NCI-H128 (cell line): ENCODE results near the gene GAGE12G.
"Not testable (repeated sequence)": the region's sequence is repeated elsewhere in the genome, so short reads cannot be mapped to it uniquely, and the experiment has no call there.

Experiments used
- DNase-seq: peaks from one replicate; lab custom pipeline; 2025; ENCODE audit not compliant: unreplicated experiment; lab: John Stamatoyannopoulos, UW

GAGE12G gene

DNA sequence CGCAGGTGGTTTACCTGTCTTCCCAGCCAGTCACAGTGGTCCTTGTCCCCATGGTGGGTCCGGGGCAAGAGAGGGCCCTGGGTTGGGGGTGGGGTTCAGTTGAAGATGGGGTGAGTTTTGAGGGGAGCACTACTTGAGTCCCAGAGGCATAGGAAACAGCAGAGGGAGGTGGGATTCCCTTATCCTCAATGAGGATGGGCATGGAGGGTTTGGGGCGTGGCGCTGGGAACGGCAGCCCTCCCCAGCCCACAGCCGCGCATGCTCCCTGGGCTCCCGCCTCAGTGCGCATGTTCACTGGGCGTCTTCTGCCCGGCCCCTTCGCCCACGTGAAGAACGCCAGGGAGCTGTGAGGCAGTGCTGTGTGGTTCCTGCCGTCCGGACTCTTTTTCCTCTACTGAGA is at the start of gene GAGE12G:
TSS of gene GAGE12G (plus strand) at position 301 of the 400 bp plus-strand sequence. CDS start 1,155 bp downstream, outside the sequence.
- DNase-seq = not testable (repeated sequence)

- DNase-seq = not testable (repeated sequence)
These were observed 38.3 kb upstream of the GAGE12G start, which contains the start of gene GAGE12C for GRCh38 chrX:49531877-49532276. Gene GAGE12C, plus strand, starts transcription at chrX:49532177. Its CDS starts 1,155 bp downstream, at chrX:49533332.

DNA sequence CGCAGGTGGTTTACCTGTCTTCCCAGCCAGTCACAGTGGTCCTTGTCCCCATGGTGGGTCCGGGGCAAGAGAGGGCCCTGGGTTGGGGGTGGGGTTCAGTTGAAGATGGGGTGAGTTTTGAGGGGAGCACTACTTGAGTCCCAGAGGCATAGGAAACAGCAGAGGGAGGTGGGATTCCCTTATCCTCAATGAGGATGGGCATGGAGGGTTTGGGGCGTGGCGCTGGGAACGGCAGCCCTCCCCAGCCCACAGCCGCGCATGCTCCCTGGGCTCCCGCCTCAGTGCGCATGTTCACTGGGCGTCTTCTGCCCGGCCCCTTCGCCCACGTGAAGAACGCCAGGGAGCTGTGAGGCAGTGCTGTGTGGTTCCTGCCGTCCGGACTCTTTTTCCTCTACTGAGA is 28.8 kb upstream of the GAGE12G start, which contains the start of gene GAGE12D:
TSS of gene GAGE12D (plus strand) at position 301 of the 400 bp plus-strand sequence. CDS start 1,155 bp downstream, outside the sequence.
- not testable (repeated sequence) for DNase-seq

GRCh38 chrX:49550989-49551388 is 19.2 kb upstream of the GAGE12G start, which contains the start of gene GAGE12E:
Gene GAGE12E, plus strand, starts transcription at chrX:49551289. Its CDS starts 1,155 bp downstream, at chrX:49552444.
- DNase-seq = not testable (repeated sequence)

DNA sequence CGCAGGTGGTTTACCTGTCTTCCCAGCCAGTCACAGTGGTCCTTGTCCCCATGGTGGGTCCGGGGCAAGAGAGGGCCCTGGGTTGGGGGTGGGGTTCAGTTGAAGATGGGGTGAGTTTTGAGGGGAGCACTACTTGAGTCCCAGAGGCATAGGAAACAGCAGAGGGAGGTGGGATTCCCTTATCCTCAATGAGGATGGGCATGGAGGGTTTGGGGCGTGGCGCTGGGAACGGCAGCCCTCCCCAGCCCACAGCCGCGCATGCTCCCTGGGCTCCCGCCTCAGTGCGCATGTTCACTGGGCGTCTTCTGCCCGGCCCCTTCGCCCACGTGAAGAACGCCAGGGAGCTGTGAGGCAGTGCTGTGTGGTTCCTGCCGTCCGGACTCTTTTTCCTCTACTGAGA is 9.7 kb upstream of the GAGE12G start, which contains the start of gene GAGE12F:
TSS of gene GAGE12F (plus strand) at position 301 of the 400 bp plus-strand sequence. CDS start 1,155 bp downstream, outside the sequence.
- DNase-seq = not testable (repeated sequence)

DNA sequence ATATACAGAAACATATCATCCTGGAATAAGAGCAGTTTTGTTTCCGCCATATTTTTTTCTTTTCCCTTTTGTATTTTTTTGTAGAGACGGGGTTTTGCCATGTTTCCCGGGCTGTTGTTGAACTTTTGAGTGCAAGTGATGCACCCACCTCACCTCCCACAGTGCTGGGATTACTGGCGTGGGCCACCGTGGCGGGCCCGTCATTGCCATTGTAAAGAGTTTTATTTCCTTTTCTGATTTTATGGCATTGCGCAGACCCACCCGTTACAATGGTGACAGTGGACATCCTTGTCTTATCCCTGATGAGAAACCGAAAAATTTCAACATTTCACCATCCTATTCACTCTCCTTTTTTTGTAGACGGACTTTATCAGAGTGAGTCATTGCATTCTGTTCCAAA is 1.5 kb upstream of the GAGE12G start:
- DNase-seq = not testable (repeated sequence)

DNA sequence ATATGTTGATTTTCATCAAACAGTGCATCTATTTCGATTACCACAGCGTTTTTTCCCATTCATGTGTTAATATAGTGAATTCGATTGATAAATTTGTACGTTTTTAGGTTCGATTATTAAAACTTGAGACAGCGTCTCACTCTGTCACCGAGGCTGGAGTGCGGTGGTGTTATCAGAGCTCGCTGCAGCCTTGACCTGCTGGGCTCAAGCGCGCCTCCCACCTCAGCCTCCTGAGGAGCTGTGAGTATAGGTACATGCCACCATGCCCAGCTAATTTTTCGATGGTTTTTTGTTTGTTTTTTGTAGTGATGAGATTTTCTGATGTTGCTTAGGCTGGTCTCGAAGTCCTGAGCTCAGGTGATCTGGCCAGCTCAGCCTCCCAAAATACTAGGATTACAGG is 1.0 kb upstream of the GAGE12G start:
- not testable (repeated sequence) for DNase-seq

GRCh38 chrX:49579649-49580048 is 9.4 kb downstream of the GAGE12G start, which contains the start of gene GAGE12H:
Gene GAGE12H, plus strand, starts transcription at chrX:49579949. Its CDS starts 1,155 bp downstream, at chrX:49581104.
- not testable (repeated sequence) for DNase-seq

- DNase-seq = not testable (repeated sequence)
These were observed 19.0 kb downstream of the GAGE12G start, which contains the start of gene GAGE2A for GRCh38 chrX:49589196-49589595. Gene GAGE2A, plus strand, starts transcription at chrX:49589496. Its CDS starts 1,155 bp downstream, at chrX:49590651.

DNA sequence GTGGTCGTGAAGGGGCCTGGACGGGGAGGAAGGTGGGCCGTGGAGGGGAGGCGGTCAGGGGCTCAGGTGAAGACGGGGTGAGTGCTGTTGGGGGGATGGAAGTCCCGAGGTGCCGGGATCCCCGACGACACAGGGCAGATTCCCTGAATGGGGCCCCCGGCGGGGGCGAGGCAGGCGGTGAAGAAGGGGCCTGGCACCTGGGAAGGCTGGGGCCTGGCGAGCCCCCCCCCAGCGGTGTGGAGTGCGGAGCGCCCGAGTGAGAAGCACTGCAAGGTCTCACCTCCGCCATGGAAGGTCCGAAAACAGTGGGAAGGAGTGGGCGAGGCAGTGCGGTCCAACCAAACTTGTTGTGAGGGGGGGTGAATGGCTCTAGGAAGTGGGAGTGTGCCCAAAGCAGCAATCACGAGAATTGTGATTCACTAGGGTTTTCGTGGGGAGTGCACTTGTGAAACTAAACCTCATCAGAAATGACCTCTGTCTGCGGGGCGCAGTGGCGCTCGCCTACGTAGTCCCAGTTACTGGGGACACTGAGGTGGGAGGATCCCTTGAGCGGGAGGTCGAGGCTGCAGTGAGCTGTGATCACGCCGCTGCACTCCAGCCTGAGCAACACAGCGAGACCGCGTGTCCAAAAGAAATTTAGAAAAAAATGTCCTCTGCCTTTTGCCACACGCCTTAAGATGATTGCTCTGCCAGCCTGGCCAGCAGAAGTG is 19.7 kb downstream of the GAGE12G start:
- not testable (repeated sequence) for DNase-seq

- DNase-seq = not testable (repeated sequence)
These were observed 20.3 kb downstream of the GAGE12G start for GRCh38 chrX:49590488-49590887.

- not testable (repeated sequence) for DNase-seq
These were observed 28.5 kb downstream of the GAGE12G start, which contains the start of gene GAGE1 for GRCh38 chrX:49598720-49599119. Gene GAGE1, plus strand, starts transcription at chrX:49599020. Its CDS starts 1,155 bp downstream, at chrX:49600175.

DNA sequence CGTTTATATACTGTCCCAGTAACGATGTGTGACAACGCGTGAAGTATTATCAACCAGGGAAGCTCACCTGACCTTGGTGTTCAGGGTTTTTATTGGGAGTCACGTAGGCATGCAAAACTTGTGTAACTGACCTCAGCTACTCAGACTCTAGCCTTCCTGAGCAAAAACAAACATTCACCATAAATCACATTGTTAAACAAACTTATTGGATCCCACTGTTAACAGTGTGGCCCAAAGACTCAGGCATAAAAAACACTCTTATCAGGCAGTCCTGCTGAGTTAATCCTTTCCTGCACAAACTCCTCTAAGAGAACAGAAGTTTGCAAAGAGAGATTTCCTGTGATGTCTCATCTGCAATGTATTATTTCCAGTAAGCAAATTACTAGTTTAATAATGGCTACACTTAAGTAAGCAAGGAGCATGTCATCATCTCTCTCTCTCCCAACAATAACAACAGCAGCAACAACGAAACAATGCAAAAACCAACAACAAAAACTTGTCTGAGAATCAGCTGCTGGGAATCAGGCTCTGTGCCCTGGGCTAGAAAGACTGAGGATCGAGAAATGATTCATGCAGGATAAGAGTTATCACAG is 40.6 kb downstream of the GAGE12G start:
- no peak for DNase-seq

- no peak for DNase-seq
These were observed 48.4 kb downstream of the GAGE12G start for GRCh38 chrX:49618574-49618973.
